NCI-H128 (cell line): Measurements from ENCODE around the gene RUNDC1.
"Not testable (repeated sequence)": the region's sequence is repeated elsewhere in the genome, so short reads cannot be mapped to it uniquely, and the experiment has no call there.

Source experiments
- DNase-seq: peaks from one replicate; lab custom pipeline; 2025; ENCODE audit not compliant: unreplicated experiment; lab: John Stamatoyannopoulos, UW

The RUNDC1 gene

GRCh38 chr17:42989726-42990652 lies 9.6 kb downstream of the RUNDC1 start:
- no peak for DNase-seq

- DNase-seq = no peak
Measured at GRCh38 chr17:42991471-42991870, 11.1 kb downstream of the RUNDC1 start.

GRCh38 chr17:42992872-42993271 lies 12.5 kb downstream of the RUNDC1 start:
- no peak for DNase-seq

GRCh38 chr17:42993913-42994312 lies 13.5 kb downstream of the RUNDC1 start:
- not testable (repeated sequence) for DNase-seq

GRCh38 chr17:42997390-42997983 lies 17.1 kb downstream of the RUNDC1 start:
- no peak for DNase-seq

GRCh38 chr17:42997984-42998938 lies 17.9 kb downstream of the RUNDC1 start, which contains the start of gene RPL27:
TSS of gene RPL27 (plus strand) at chr17:42998419. CDS start at chr17:42998751, 332 bp downstream.
- peak; percentile 95 for DNase-seq

- no peak for DNase-seq
Measured at GRCh38 chr17:42999003-42999525, 18.7 kb downstream of the RUNDC1 start.

- DNase-seq = not testable (repeated sequence)
Measured at GRCh38 chr17:43000894-43001293, 20.5 kb downstream of the RUNDC1 start.

GRCh38 chr17:43003542-43004172 lies 23.3 kb downstream of the RUNDC1 start:
- no peak for DNase-seq

GRCh38 chr17:43006639-43007551 lies 26.5 kb downstream of the RUNDC1 start, which contains the start of gene IFI35:
TSS of gene IFI35 (plus strand) at chr17:43006784. CDS start at chr17:43006948, 164 bp downstream.
- peak; percentile 7 for DNase-seq

- no peak for DNase-seq
Measured at GRCh38 chr17:43010667-43011308, 30.4 kb downstream of the RUNDC1 start.

GRCh38 chr17:43011728-43012472 lies 31.5 kb downstream of the RUNDC1 start:
- no peak for DNase-seq

- no peak for DNase-seq
Measured at GRCh38 chr17:43013296-43013695, 32.9 kb downstream of the RUNDC1 start.

GRCh38 chr17:43014020-43014648 lies 33.8 kb downstream of the RUNDC1 start:
- DNase-seq = no peak

- no peak for DNase-seq
Measured at GRCh38 chr17:43014649-43015542, 34.5 kb downstream of the RUNDC1 start.

- DNase-seq = no peak
Measured at GRCh38 chr17:43015579-43015978, 35.2 kb downstream of the RUNDC1 start.

GRCh38 chr17:43016216-43016615 lies 35.9 kb downstream of the RUNDC1 start:
- no peak for DNase-seq
